K562 (cell line): ENCODE data around the gene B4GALT7. TPM values are rescaled to one million over a fixed set of nuclear protein-coding genes. Genes with fewer than 3 reads are reported as not detected.
A peak's percentile ranks its signal among the peaks of the same experiment; 100 is the strongest.

ENCODE experiments used
- MBD2 ChIP-seq: sonication (generic); IDR thresholded peaks from 2 replicates; pipeline ENCODE4 v1.6.1; 2016; ENCODE audit warnings: low read depth, borderline replicate concordance
- MIER1 ChIP-seq: fragments of 450-650 bp; IDR thresholded peaks from 2 replicates; pipeline ENCODE4 v1.6.1; 2016; ENCODE audit warnings: antibody characterized with exemption, mild to moderate bottlenecking, low read depth
- NFXL1 ChIP-seq: fragments of 450-650 bp; formaldehyde crosslinking; IDR thresholded peaks from 2 replicates; pipeline ENCODE4 v1.4.0; 2021; ENCODE audit warnings: mild to moderate bottlenecking
- NR2F6 ChIP-seq: fragments of 450-650 bp; formaldehyde crosslinking; IDR thresholded peaks from 2 replicates; pipeline ENCODE4 v1.4.0; 2020; ENCODE audit warnings: mild to moderate bottlenecking
- SPI1 ChIP-seq: IDR thresholded peaks from 2 replicates; pipeline ENCODE4 v1.6.1; 2011; ENCODE audit warnings: low read depth, low read length, control low read depth, borderline replicate concordance
- SRF ChIP-seq, 2 experiments: fragments of 250-450, 450-650 bp in 1 of 2; sonication (Bioruptor Pico) in 1 of 2; sonication (generic) in 1 of 2; formaldehyde crosslinking; IDR thresholded peaks; 2 replicates each; pipeline versions ENCODE4 v1.5.0 to v1.5.1; 2020 to 2022; ENCODE audit warnings: mild to moderate bottlenecking in 1 of 2, missing genetic modification reagents in 1 of 2
- ZFX ChIP-seq: sonication (generic); formaldehyde crosslinking; IDR thresholded peaks from 2 replicates; pipeline ENCODE4 v1.8.0; 2022; ENCODE audit warnings: mild to moderate bottlenecking, missing genetic modification reagents, moderate library complexity
- ZKSCAN1 ChIP-seq: fragments of 150-350 bp; IDR thresholded peaks from 2 replicates; pipeline ENCODE4 v1.6.1; 2016; ENCODE audit warnings: low read depth, low read length
- polyA plus RNA-seq, 8 experiments: library from polyadenylated mRNA; depleted of rRNA in 4 of 8; stranded (reverse) in 5 of 8; unstranded in 3 of 8; fragments of >200 nt; fragmentation: Nextera tagmentation in 2 of 8; fragmentation: Illumina TruSeq in 1 of 8; extraction: Ambion mirVana in 2 of 8; extraction: Trizol in 1 of 8; gene quantifications; 2 replicates each; pipeline versions ENCODE4 v1.2.1 to v1.2.3, GENCODE V29; 2011 to 2014; ENCODE audit warnings: inconsistent platforms in 1 of 8, missing spikeins in 1 of 8
- total RNA-seq, 7 experiments: library from RNA; depleted of rRNA in 6 of 7; stranded (reverse); fragments of >200 nt in 6 of 7; fragmentation: Illumina TruSeq in 2 of 7; extraction: Trizol in 2 of 7; gene quantifications; 2 replicates each; pipeline versions ENCODE4 v1.2.1 to v1.2.3, GENCODE V29; 2011 to 2021; ENCODE audit warnings: low replicate concordance in 1 of 7
- TF ChIP-seq, protein P1 (sequence below): fragments of 450-650 bp; IDR thresholded peaks from 2 replicates; pipeline ENCODE4 v1.6.1; 2016; ENCODE audit warnings: borderline replicate concordance
- TF ChIP-seq, protein P2 (sequence below): fragments of 250-450 bp; sonication (Bioruptor Pico); IDR thresholded peaks from 2 replicates; pipeline ENCODE4 v1.9.0; 2021; ENCODE audit warnings: mild to moderate bottlenecking, inconsistent platforms
- TF ChIP-seq, protein P3 (sequence below): fragments of 200-800 bp; sonication (Bioruptor generic); IDR thresholded peaks from 2 replicates; pipeline ENCODE4 v1.6.1; 2017; ENCODE audit warnings: missing genetic modification characterization, missing compliant biosample characterization
- TF ChIP-seq, protein P4 (sequence below), 2 experiments: fragments of 450-650 bp; conservative IDR thresholded peaks; 2 replicates each; pipeline ENCODE4 v1.6.1; 2017; ENCODE audit warnings: mild to moderate bottlenecking in 2 of 2, moderate library complexity in 2 of 2

Gene B4GALT7
- total and polyA plus RNA-seq, 9 of the 15 experiments (the other 6 are each of a cell fraction or from before 2014, with no cell fraction given): 0.34 to 17.7 (median 9.1) TPM

DNA sequence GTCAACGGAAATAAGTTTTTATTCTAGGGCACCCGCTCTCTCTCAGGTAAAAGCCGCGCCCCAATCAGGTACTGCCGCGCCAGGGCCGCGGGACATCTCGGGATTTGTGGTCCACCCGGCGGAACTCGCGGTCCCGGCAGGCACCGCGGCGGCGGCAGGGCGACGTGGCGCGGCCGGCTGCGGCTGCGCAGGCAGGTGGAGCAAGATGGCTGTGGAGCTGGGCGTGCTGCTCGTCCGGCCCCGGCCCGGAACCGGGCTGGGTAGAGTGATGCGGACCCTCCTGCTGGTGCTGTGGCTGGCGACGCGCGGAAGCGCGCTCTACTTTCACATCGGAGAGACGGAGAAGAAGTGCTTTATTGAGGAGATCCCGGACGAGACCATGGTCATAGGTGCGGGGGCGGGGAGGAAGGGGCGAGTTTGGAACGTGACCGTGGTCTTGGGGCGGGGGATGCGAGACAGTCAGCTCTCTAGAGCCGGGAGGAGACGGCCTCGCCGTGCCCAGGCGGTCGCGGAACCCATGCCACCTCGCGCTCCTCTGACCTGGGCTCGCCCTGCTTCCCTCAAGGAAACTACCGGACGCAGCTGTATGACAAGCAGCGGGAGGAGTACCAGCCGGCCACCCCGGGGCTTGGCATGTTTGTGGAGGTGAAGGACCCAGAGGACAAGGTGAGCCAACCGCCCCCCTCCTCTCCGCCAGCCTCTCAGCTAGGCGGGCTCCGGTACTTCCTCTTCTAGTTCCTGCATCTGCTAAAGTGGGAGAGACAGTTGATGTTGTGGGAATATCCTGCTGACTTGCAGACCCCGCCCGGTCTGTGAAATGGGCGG is 7.7 kb upstream of the B4GALT7 start, which contains the start of gene TMED9 (continued):
- TF ChIP-seq, protein P1, sequence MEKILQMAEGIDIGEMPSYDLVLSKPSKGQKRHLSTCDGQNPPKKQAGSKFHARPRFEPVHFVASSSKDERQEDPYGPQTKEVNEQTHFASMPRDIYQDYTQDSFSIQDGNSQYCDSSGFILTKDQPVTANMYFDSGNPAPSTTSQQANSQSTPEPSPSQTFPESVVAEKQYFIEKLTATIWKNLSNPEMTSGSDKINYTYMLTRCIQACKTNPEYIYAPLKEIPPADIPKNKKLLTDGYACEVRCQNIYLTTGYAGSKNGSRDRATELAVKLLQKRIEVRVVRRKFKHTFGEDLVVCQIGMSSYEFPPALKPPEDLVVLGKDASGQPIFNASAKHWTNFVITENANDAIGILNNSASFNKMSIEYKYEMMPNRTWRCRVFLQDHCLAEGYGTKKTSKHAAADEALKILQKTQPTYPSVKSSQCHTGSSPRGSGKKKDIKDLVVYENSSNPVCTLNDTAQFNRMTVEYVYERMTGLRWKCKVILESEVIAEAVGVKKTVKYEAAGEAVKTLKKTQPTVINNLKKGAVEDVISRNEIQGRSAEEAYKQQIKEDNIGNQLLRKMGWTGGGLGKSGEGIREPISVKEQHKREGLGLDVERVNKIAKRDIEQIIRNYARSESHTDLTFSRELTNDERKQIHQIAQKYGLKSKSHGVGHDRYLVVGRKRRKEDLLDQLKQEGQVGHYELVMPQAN: peak; percentile 67; the same call in 1 of the 2 replicates
- peak; percentile 43; the same call in 1 of the 2 replicates for TF ChIP-seq MBD2
- TF ChIP-seq, protein P2, sequence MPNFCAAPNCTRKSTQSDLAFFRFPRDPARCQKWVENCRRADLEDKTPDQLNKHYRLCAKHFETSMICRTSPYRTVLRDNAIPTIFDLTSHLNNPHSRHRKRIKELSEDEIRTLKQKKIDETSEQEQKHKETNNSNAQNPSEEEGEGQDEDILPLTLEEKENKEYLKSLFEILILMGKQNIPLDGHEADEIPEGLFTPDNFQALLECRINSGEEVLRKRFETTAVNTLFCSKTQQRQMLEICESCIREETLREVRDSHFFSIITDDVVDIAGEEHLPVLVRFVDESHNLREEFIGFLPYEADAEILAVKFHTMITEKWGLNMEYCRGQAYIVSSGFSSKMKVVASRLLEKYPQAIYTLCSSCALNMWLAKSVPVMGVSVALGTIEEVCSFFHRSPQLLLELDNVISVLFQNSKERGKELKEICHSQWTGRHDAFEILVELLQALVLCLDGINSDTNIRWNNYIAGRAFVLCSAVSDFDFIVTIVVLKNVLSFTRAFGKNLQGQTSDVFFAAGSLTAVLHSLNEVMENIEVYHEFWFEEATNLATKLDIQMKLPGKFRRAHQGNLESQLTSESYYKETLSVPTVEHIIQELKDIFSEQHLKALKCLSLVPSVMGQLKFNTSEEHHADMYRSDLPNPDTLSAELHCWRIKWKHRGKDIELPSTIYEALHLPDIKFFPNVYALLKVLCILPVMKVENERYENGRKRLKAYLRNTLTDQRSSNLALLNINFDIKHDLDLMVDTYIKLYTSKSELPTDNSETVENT (CRISPR knock-in tag): peak; percentile 63; the same call in 1 of the 2 replicates
- TF ChIP-seq SPI1: peak; percentile 46; the same call in 1 of the 2 replicates
- TF ChIP-seq NR2F6 (CRISPR knock-in tag): no peak
- TF ChIP-seq ZKSCAN1: peak; percentile 62; the same call in 1 of the 2 replicates
- 0 out of 4 replicates have a peak, but pooled peaks of 1 of the 2 experiments have one; percentile 5 for TF ChIP-seq SRF (CRISPR knock-in tag; IDR thresholded peaks at IDR 0.05)
- peak; percentile 58 for TF ChIP-seq ZFX
- TF ChIP-seq NFXL1 (CRISPR knock-in tag): no peak
- TF ChIP-seq, protein P3, sequence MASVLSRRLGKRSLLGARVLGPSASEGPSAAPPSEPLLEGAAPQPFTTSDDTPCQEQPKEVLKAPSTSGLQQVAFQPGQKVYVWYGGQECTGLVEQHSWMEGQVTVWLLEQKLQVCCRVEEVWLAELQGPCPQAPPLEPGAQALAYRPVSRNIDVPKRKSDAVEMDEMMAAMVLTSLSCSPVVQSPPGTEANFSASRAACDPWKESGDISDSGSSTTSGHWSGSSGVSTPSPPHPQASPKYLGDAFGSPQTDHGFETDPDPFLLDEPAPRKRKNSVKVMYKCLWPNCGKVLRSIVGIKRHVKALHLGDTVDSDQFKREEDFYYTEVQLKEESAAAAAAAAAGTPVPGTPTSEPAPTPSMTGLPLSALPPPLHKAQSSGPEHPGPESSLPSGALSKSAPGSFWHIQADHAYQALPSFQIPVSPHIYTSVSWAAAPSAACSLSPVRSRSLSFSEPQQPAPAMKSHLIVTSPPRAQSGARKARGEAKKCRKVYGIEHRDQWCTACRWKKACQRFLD (CRISPR knock-in tag): no peak
- no peak for TF ChIP-seq MIER1
- TF ChIP-seq, protein P4, sequence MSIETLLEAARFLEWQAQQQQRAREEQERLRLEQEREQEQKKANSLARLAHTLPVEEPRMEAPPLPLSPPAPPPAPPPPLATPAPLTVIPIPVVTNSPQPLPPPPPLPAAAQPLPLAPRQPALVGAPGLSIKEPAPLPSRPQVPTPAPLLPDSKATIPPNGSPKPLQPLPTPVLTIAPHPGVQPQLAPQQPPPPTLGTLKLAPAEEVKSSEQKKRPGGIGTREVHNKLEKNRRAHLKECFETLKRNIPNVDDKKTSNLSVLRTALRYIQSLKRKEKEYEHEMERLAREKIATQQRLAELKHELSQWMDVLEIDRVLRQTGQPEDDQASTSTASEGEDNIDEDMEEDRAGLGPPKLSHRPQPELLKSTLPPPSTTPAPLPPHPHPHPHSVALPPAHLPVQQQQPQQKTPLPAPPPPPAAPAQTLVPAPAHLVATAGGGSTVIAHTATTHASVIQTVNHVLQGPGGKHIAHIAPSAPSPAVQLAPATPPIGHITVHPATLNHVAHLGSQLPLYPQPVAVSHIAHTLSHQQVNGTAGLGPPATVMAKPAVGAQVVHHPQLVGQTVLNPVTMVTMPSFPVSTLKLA (conservative IDR thresholded peaks at IDR 0.05): peak; percentile 43 to 79; a peak in 2 of 4 replicates
